Stimulated activated CD4-positive, alpha-beta T cell treated with anti-CD3 and anti-CD28 coated beads, Interleukin-15, amount 100 ng/mL, for 1 hour (primary cell): Measurements from ENCODE around the gene VCAN.
"Not testable (repeated sequence)": the region's sequence is repeated elsewhere in the genome, so short reads cannot be mapped to it uniquely, and the experiment has no call there.

Experiments used
- DNase-seq, 2 donors: peaks; one replicate each; pipeline ENCODE4 v3.0.0-alpha.2; 2020; ENCODE audit warnings: low read depth in 1 of 2, low spot score in 1 of 2

Gene VCAN

GRCh38 chr5:83471405-83472212 is at the start of gene VCAN:
TSS of gene VCAN (plus strand) at chr5:83471744. CDS start at chr5:83483519, 11,775 bp downstream.
- DNase-seq = no peak

- DNase-seq = no peak
Observed at GRCh38 chr5:83422284-83422683, 49.3 kb upstream of the VCAN start.

- DNase-seq = no peak
Observed at GRCh38 chr5:83426855-83427254, 44.7 kb upstream of the VCAN start.

- DNase-seq = no peak
Observed at GRCh38 chr5:83428126-83428525, 43.4 kb upstream of the VCAN start.

GRCh38 chr5:83428890-83429289 is 42.7 kb upstream of the VCAN start:
- no peak for DNase-seq

GRCh38 chr5:83430130-83431010 is 41.2 kb upstream of the VCAN start:
- DNase-seq = no peak

- no peak for DNase-seq
Observed at GRCh38 chr5:83433891-83434290, 37.7 kb upstream of the VCAN start.

GRCh38 chr5:83434946-83435345 is 36.6 kb upstream of the VCAN start:
- no peak for DNase-seq

- DNase-seq = no peak
Observed at GRCh38 chr5:83436276-83436675, 35.3 kb upstream of the VCAN start.

GRCh38 chr5:83437697-83438096 is 33.8 kb upstream of the VCAN start:
- not testable (repeated sequence) for DNase-seq

GRCh38 chr5:83440826-83441225 is 30.7 kb upstream of the VCAN start:
- no peak for DNase-seq

- DNase-seq = no peak
Observed at GRCh38 chr5:83441747-83442146, 29.8 kb upstream of the VCAN start.

GRCh38 chr5:83443534-83443933 is 28.0 kb upstream of the VCAN start:
- no peak for DNase-seq

GRCh38 chr5:83444445-83444844 is 27.1 kb upstream of the VCAN start:
- DNase-seq = no peak

- no peak for DNase-seq
Observed at GRCh38 chr5:83446253-83446947, 25.1 kb upstream of the VCAN start.

- DNase-seq = no peak
Observed at GRCh38 chr5:83447533-83447932, 24.0 kb upstream of the VCAN start.

GRCh38 chr5:83450183-83450966 is 21.2 kb upstream of the VCAN start:
- no peak for DNase-seq

GRCh38 chr5:83450967-83451248 is 20.6 kb upstream of the VCAN start:
- no peak for DNase-seq

GRCh38 chr5:83451955-83452354 is 19.6 kb upstream of the VCAN start:
- no peak for DNase-seq

GRCh38 chr5:83453937-83454336 is 17.6 kb upstream of the VCAN start:
- no peak for DNase-seq

- no peak for DNase-seq
Observed at GRCh38 chr5:83464261-83464660, 7.3 kb upstream of the VCAN start.
